Body of pancreas (tissue), 4 donors: ENCODE data around the gene EMP1. TPM values are rescaled to one million over a fixed set of nuclear protein-coding genes. Genes with fewer than 3 reads are reported as not detected.

Experiments
- ATAC-seq: fragments of 150-250 bp; one replicate; pipeline ENCODE4 v1.9.1; 2016
- DNase-seq, 4 donors: peaks; one replicate each; pipeline ENCODE4 v3.0.0-alpha.2; 2019
- H3K27ac ChIP-seq, 4 donors: fragments of 200-600 bp; sonication (generic); 1 replicate in 3 of 4; 2 replicates in 1 of 4; pipeline versions ENCODE4 v1.5.1 to v1.6.1; 2016 to 2019; ENCODE audit warnings: mild to moderate bottlenecking in 1 of 4, mixed read lengths in 1 of 4, moderate library complexity in 1 of 4
- H3K27me3 ChIP-seq, 2 donors: fragments of 200-600 bp; sonication (generic); one replicate each; pipeline ENCODE4 v1.6.0; 2016; ENCODE audit warnings: mild to moderate bottlenecking in 1 of 2
- H3K36me3 ChIP-seq, 2 donors: fragments of 200-600 bp; sonication (generic); replicated peaks in 1 of 2; 2 replicates each; pipeline ENCODE4 v1.5.1; 2016; ENCODE audit warnings: low read depth in 2 of 2; ENCODE audit not compliant: insufficient read depth in 1 of 2
- H3K4me1 ChIP-seq: fragments of 200-600 bp; sonication (generic); one replicate; pipeline ENCODE4 v1.6.0; 2016
- H3K4me3 ChIP-seq, 2 donors: fragments of 200-600 bp; sonication (generic); 1 replicate in 1 of 2; 2 replicates in 1 of 2; pipeline ENCODE4 v1.5.1; 2016 to 2019
- H3K9me3 ChIP-seq, 3 donors: fragments of 200-600 bp; sonication (generic); 1 replicate in 2 of 3; 2 replicates in 1 of 3; pipeline ENCODE4 v1.5.1; 2016
- CTCF ChIP-seq, 7 experiments: fragments of 450-650 bp in 4 of 7; fragments of 200-600 bp in 3 of 7; sonication (generic) in 3 of 7; IDR thresholded peaks; one replicate each; pipeline ENCODE4 v1.5.1; 2016 to 2019; ENCODE audit warnings: antibody characterized with exemption in 7 of 7
- POLR2A ChIP-seq, 3 donors: fragments of 450-650 bp; IDR thresholded peaks; one replicate each; pipeline ENCODE4 v1.6.1; 2016; ENCODE audit warnings: antibody characterized with exemption in 3 of 3, mild to moderate bottlenecking in 2 of 3
- WGBS, 2 donors: methylation state at CpG; one replicate each; pipeline ENCODE4 v1.1.5; 2017; 5-methylcytosine and 5-hydroxymethylcytosine counted together
- intact Hi-C: fragments of 100-400 bp; cut with DNase I; formaldehyde crosslinking; loops from one replicate; pipeline ENCODE4 v1.15.1; 2023
- total RNA-seq, 2 donors: library from RNA; depleted of rRNA; stranded (reverse); fragments of >200 nt; gene quantifications; one replicate each; pipeline ENCODE4 v1.1.0, GENCODE V29; 2016

The EMP1 gene
- total RNA-seq, 2 donors from 2014 or later: 29.0 to 40.5 TPM

- intact Hi-C loops: loop anchor here (10.0 kb wide), 2 partner anchors 106 to 176 kb away; no protein-coding TSS in a partner anchor
- Histone ChIP-seq H3K4me1 (peaks cover 17% of the 10 kb centered on the region), H3K27ac (no peak overlapping the region), H3K36me3 (no peaks in the 10 kb centered on the region), H3K27me3 (no peaks in the 10 kb centered on the region), H3K9me3 (no peaks in the 10 kb centered on the region), H3K4me3 (no peak overlapping the region)
- DNase-seq (no peak), ATAC-seq (no peak)
- TF ChIP-seq CTCF (IDR thresholded peaks at IDR 0.05): no peak
- TF ChIP-seq POLR2A (IDR thresholded peaks at IDR 0.05): no peak
- 66 to 73% methylated on average over 8 of the region's 8 CpGs for WGBS, 2 donors
Measured at GRCh38 chr12:13200841-13201240, 4.3 kb downstream of the EMP1 start.

GRCh38 chr12:13203034-13203922 lies 6.8 kb downstream of the EMP1 start:
- peak overlapping the region in 1 of 4 donors; percentile 5 for H3K27ac ChIP-seq
- WGBS, 2 donors: 55 to 58% methylated on average over 14 to 16 of the region's 16 CpGs
- H3K4me3 ChIP-seq: no peak overlapping the region
- H3K4me1 ChIP-seq: no peaks in the 10 kb centered on the region
- DNase-seq (peak in 2 of 4 donors; percentile 13 to 15), ATAC-seq (no peak)
- no peaks in the 10 kb centered on the region for H3K9me3 ChIP-seq
- TF ChIP-seq POLR2A (IDR thresholded peaks at IDR 0.05): no peak
- no peak for TF ChIP-seq CTCF (IDR thresholded peaks at IDR 0.05)
- no peaks in the 10 kb centered on the region for H3K36me3 ChIP-seq
- H3K27me3 ChIP-seq: no peaks in the 10 kb centered on the region
- intact Hi-C loops: loop anchor here (10.0 kb wide), 2 partner anchors 108 to 178 kb away; no protein-coding TSS in a partner anchor

- no peaks in the 10 kb centered on the region for H3K4me1 ChIP-seq
- no peak for DNase-seq
Measured at GRCh38 chr12:13204428-13204827, 7.9 kb downstream of the EMP1 start.

GRCh38 chr12:13205809-13206559 lies 9.5 kb downstream of the EMP1 start:
- Histone ChIP-seq H3K9me3 (no peaks in the 10 kb centered on the region), H3K4me1 (no peaks in the 10 kb centered on the region), H3K27me3 (no peaks in the 10 kb centered on the region), H3K36me3 (no peaks in the 10 kb centered on the region), H3K27ac (no peak overlapping the region), H3K4me3 (no peak overlapping the region)
- intact Hi-C loops: loop anchor here (10.0 kb wide), 2 partner anchors 111 to 181 kb away; no protein-coding TSS in a partner anchor
- DNase-seq (no peak), ATAC-seq (peak; percentile 15)
- no peak for TF ChIP-seq CTCF (IDR thresholded peaks at IDR 0.05)
- TF ChIP-seq POLR2A (IDR thresholded peaks at IDR 0.05): no peak
- 66 to 78% methylated on average over 3 of the region's 3 CpGs for WGBS, 2 donors

More at GRCh38 chr12:13204428-13204827, 7.9 kb downstream of the EMP1 start:
- TF ChIP-seq CTCF (IDR thresholded peaks at IDR 0.05) (no peak), POLR2A (IDR thresholded peaks at IDR 0.05) (no peak)
- Histone ChIP-seq H3K9me3 (no peaks in the 10 kb centered on the region), H3K36me3 (no peaks in the 10 kb centered on the region), H3K4me3 (no peak overlapping the region), H3K27me3 (no peaks in the 10 kb centered on the region), H3K27ac (no peak overlapping the region)
- 56 to 64% methylated on average over 12 of the region's 12 CpGs for WGBS, 2 donors
- ATAC-seq: no peak
- intact Hi-C loops: loop anchor here (10.0 kb wide), 2 partner anchors 110 to 180 kb away; no protein-coding TSS in a partner anchor
